GM18868 (cell line): ENCODE measurements around the gene TRIM72.
"Not testable (repeated sequence)": the region's sequence is repeated elsewhere in the genome, so short reads cannot be mapped to it uniquely, and the experiment has no call there.

Experiments
- ATAC-seq: cut with Tn5 transposase; IDR thresholded peaks from one replicate; pipeline ENCODE4 v1.9.1; 2021; ENCODE audit warnings: mild to moderate bottlenecking, moderate library complexity; ENCODE audit not compliant: unreplicated experiment

The TRIM72 gene

DNA sequence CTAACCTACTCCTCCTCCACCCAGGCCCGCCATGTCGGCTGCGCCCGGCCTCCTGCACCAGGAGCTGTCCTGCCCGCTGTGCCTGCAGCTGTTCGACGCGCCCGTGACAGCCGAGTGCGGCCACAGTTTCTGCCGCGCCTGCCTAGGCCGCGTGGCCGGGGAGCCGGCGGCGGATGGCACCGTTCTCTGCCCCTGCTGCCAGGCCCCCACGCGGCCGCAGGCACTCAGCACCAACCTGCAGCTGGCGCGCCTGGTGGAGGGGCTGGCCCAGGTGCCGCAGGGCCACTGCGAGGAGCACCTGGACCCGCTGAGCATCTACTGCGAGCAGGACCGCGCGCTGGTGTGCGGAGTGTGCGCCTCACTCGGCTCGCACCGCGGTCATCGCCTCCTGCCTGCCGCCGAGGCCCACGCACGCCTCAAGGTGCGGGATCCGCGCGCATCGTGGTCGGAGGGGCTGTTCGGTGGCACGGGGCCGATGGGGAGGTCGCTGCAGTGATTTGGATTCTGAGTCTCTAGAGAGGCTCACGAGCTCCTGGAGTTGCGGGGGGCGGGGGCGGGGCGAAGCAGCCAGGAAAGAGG, 878 bp downstream of the TRIM72 start:
- ATAC-seq = no peak

DNA sequence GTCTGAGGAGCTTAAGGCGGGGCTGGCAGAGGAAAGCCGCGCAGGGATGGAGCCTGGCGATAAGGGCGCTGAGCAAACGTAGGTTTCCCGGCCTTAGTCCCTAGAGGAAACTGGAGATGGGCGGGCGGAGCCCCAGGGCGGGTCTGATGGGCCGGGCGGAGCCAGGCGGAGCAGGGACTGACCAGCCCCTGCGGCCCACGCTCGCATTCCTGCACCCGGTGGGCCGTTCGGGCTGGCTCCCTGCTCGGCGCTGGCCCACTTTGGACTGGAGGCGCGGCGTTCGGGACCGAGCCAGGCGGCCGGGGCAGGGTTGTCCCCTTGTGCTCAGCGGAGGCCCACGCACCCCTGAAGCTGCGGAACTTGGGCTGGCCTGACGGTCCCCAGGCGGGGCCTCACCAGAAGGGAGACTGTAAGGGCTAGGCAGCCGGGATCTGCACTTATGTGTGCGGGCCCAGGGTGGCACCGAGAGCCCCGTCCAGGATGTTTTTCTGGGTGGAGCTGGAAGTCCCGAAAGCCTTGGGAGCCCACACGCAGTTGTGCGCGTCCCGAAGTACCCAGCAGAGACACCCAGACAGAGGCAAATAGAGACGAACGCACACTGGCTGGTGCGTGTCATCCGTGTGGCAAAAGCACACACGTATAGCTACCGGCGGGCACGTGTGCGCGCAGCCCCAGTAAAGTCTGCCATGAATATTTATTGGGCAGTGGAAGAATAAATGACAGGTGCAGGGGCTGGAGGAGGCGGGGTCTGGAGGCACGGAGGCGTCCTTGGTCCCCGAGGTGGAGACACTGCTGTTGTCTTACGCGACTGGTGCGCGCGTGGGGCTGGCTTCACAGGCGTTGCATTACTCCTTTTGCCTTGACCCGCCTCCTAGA, 1.6 kb downstream of the TRIM72 start:
- no peak for ATAC-seq

- ATAC-seq = no peak
Measured at GRCh38 chr16:31216422-31217135, 2.7 kb downstream of the TRIM72 start, which contains the start of gene PYDC1. TSS of gene PYDC1 (minus strand) at chr16:31217135. CDS start at chr16:31217028, 107 bp downstream.

- ATAC-seq = no peak
Measured at GRCh38 chr16:31217136-31217530, 3.2 kb downstream of the TRIM72 start.

DNA sequence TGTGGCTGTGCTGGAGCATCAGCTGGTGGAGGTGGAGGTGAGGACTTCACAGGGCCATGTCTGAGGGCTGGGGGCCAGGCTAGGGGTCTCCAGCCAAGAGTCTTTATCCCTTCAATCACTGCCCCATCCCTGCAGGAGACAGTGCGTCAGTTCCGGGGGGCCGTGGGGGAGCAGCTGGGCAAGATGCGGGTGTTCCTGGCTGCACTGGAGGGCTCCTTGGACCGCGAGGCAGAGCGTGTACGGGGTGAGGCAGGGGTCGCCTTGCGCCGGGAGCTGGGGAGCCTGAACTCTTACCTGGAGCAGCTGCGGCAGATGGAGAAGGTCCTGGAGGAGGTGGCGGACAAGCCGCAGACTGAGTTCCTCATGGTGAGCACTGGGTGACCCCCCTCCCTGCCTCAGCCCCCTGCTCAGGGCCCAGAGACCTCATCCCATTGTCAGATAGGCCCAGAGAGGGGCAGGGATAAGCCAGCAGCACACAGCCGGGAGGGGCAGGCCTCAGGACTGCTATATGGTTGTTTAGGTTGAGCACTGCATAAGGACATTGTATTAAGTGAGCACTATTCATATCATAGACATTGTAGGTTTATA, 5.3 kb downstream of the TRIM72 start:
- ATAC-seq = no peak

DNA sequence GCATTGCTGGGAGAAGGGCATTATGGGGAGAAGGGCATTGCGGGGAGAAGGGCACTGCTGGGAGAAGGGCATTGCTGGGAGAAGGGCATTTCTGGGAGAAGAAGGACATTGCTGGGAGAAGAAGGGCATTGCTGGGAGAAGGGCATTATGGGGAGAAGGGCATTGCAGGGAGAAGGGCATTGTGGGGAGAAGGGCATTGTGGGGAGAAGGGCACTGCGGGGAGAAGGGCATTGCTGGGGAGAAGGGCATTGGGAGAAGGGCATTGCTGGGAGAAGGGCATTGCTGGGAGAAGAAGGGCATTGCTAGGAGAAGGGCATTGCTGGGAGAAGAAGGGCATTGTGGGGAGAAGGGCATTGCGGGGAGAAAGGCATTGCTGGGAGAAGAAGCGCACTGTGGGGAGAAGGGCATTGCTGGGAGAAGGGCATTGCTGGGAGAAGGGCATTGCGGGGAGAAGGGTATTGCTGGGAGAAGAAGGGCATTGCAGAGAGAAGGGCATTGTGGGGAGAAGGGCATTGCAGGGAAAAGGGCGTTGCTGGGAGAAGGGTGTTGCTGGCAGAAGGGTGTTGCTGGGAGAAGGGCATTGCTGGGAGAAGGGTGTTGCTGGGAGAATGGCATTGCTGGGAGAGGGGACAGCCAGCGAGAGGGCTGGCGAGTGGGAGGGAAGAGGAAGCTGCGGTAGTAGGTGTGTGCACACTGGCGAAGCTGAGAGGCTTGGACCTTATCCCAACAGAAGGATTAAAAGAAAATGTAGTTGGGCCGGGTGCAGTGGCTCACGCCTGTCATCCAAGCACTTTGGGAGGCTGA, 7.6 kb downstream of the TRIM72 start:
- no peak for ATAC-seq

DNA sequence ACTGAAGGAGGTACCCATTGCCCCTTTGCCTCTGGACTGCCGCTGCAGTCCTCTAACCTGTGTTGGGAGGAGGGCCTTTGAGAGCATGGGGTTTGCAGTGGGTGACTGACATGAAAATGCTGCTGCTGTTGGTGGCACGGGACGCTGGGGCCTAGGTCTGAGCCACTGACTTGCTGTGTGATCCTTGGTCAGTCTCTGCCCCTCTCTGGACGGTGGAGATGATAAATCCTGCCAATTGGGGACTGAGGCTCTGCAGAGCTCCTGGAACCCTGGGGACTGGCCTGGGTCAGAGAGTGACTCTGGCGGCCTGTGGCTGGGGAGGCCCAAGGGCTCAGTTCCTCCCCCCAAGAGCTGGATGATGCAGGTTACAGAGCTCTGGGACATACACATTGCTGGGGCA, 9.1 kb downstream of the TRIM72 start:
- ATAC-seq = no peak

DNA sequence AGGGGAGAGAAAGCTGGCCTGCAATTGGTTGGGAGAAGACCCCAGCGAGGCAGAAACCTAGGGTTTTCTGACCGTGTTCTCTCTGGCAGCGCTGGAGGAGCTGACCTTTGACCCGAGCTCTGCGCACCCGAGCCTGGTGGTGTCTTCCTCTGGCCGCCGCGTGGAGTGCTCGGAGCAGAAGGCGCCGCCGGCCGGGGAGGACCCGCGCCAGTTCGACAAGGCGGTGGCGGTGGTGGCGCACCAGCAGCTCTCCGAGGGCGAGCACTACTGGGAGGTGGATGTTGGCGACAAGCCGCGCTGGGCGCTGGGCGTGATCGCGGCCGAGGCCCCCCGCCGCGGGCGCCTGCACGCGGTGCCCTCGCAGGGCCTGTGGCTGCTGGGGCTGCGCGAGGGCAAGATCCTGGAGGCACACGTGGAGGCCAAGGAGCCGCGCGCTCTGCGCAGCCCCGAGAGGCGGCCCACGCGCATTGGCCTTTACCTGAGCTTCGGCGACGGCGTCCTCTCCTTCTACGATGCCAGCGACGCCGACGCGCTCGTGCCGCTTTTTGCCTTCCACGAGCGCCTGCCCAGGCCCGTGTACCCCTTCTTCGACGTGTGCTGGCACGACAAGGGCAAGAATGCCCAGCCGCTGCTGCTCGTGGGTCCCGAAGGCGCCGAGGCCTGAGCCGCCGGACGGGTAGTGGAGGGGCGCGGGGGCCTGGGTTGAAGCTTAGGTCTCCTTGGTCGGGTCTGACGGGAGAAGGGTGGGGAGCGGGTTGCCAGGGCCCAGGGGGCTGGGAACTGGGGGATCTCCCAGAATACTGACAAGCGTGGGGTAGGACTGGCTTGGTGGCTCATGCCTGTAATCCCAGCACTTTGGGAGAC, 10.4 kb downstream of the TRIM72 start:
- no peak for ATAC-seq

DNA sequence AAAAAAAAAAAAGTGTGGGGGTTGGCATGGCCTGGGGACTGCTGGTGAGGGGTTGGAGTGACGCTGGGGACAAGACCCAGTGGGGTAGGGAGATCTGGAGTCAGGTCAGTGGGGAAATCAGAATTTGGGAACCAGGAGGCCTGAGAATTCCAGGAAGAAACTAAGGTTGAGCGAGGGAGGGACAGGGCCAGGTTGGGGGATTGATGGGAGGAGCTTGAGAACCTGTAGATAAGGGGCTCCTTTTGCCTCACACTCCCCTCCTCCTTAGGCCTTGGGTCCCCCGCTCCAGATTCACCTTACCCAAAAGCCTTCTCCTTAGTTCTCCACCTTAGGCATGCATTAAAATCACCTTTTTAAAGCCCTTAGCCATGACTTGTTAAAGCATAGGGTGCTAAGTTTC, 11.3 kb downstream of the TRIM72 start:
- no peak for ATAC-seq

- no peak for ATAC-seq
Measured at GRCh38 chr16:31228206-31228605, 14.3 kb downstream of the TRIM72 start.

GRCh38 chr16:31229501-31229900, 15.6 kb downstream of the TRIM72 start:
- ATAC-seq = no peak

- no peak for ATAC-seq
Measured at GRCh38 chr16:31238041-31238440, 24.1 kb downstream of the TRIM72 start.

DNA sequence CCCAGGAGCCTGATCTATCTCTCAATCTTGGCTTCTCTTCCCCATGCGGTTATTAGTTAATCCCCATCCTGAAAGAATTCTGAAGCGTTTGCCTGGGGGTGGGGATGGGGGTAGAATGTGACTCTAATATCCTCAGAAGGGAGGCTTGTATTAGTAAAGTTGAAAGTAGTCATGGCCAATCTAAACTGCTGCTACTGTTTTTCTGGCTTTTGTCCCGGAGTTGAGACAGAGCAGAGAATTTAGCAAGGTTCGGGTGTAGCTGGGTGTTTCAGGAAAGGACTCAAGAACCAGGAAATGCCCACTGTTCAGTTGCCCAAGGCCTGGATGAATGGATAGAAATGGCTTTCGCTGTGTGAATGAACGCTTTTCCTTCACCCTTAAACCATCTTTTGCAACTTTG, 28.3 kb downstream of the TRIM72 start:
- no peak for ATAC-seq

- peak; percentile 72 for ATAC-seq
Measured at GRCh38 chr16:31243734-31244670, 30.1 kb downstream of the TRIM72 start.

DNA sequence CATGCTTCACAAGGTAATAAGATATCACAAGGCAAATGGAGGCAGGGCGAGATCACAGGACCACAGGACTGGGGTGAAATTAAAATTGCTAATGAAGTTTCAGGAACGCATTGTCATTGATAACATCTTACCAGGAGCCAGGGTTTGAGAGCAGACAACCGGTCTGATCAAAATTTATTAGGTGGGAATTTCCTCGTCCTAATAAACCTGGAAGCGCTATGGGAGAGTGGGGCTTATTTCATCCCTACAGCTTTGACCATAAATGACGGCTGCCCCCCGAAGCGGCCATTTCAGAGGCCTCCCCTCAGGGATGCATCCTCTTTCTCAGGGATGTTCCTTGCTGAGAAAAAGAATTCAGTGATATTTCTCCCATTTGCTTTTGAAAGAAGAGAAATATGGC, 31.7 kb downstream of the TRIM72 start:
- not testable (repeated sequence) for ATAC-seq

- ATAC-seq = no peak
Measured at GRCh38 chr16:31246296-31246695, 32.4 kb downstream of the TRIM72 start.

DNA sequence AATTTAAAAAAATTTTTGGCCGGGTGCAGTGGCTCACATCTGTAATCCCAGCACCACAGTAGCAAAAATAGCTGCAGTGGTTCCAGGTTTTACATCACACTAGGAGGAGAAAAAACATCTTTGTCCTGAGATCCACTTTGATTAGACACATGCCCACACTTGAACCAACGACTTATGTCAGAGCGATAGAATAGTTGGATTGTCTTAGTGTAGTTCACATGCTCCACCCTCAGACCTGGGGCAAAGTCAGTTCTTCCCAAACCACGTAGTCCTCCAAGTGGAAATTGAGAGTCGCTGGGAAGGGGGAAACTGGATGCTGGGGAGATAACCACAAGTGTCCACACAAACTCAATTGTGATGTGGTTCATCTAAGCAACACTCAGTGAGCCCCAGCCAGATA, 34.4 kb downstream of the TRIM72 start:
- no peak for ATAC-seq

DNA sequence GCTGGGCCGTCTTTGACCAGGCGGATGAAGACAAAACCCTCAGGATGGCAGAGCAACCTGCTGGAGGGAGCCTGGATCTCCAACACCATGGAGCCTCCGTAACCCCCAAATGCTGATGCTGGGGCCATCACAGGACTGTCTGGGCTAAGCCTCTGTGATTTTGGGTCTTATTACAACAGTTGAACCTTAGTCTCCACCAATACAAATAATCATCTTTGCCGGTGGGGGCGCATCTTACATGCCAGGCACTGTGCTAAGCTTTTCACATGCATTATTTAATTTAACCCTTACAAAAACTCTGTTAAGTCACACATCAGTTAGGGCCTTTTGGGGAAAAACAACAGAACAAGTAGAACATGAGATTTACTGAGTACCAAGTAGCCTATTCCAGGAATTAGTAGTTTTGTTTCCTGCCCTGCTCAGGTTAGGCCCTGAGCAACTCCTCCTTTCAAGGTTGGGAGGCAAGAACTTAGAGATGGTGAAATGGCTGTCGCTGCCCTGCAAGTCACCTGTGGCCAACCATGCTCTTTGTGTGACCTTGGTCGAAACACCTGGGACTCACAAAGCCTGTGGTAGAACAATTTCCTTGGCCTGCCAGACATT, 37.0 kb downstream of the TRIM72 start:
- ATAC-seq = no peak
